K562 (cell line): ENCODE results near the gene TMEM203. TPM values are rescaled to one million over a fixed set of nuclear protein-coding genes. Genes with fewer than 3 reads are reported as not detected.

Source experiments
- CBX5 ChIP-seq: IDR thresholded peaks from 2 replicates; pipeline ENCODE4 v1.6.1; 2014; ENCODE audit warnings: low read depth, borderline replicate concordance
- CC2D1A ChIP-seq: fragments of 450-650 bp; IDR thresholded peaks from 2 replicates; pipeline ENCODE4 v1.6.1; 2017; ENCODE audit warnings: mild to moderate bottlenecking
- CXXC5 ChIP-seq: fragments of 250-450 bp; sonication (Bioruptor Pico); IDR thresholded peaks from 2 replicates; pipeline ENCODE4 v1.8.0; 2022; ENCODE audit warnings: inconsistent platforms, mild to moderate bottlenecking, moderate library complexity
- FOXP1 ChIP-seq: sonication (generic); formaldehyde crosslinking; IDR thresholded peaks from 2 replicates; pipeline ENCODE4 v1.8.0; 2022; ENCODE audit warnings: mild to moderate bottlenecking, missing genetic modification reagents
- KDM1A ChIP-seq, 2 experiments: fragments of 450-650 bp; IDR thresholded peaks; 2 replicates each; pipeline ENCODE4 v1.6.1; 2016; ENCODE audit warnings: mild to moderate bottlenecking in 2 of 2
- MAZ ChIP-seq, 2 experiments: fragments of 450-650 bp in 1 of 2; sonication (generic) in 1 of 2; formaldehyde crosslinking; IDR thresholded peaks in 1 of 2; conservative IDR thresholded peaks in 1 of 2; 2 replicates each; pipeline versions ENCODE4 v1.4.0 to v1.5.0; 2020; ENCODE audit warnings: mild to moderate bottlenecking in 1 of 2, missing genetic modification reagents in 1 of 2
- NRF1 ChIP-seq, 2 experiments: fragments of 450-650 bp; IDR thresholded peaks in 1 of 2; conservative IDR thresholded peaks in 1 of 2; 2 replicates each; pipeline ENCODE4 v1.6.1; 2014; ENCODE audit warnings: mild to moderate bottlenecking in 2 of 2
- POLR2G ChIP-seq: fragments of 200-400 bp; formaldehyde crosslinking; IDR thresholded peaks from 2 replicates; pipeline ENCODE4 v1.6.1; 2017; ENCODE audit warnings: low read depth, mild to moderate bottlenecking, antibody characterized with exemption, low read length, moderate library complexity
- ZBTB33 ChIP-seq: sonication (generic); formaldehyde crosslinking; IDR thresholded peaks from 2 replicates; pipeline ENCODE4 v1.8.1; 2023; ENCODE audit warnings: mild to moderate bottlenecking, missing genetic modification reagents
- ZNF551 ChIP-seq: fragments of 250-450 bp; sonication (Bioruptor Pico); IDR thresholded peaks from 2 replicates; pipeline ENCODE4 v1.5.0; 2021; ENCODE audit warnings: mild to moderate bottlenecking, moderate library complexity
- ZZZ3 ChIP-seq: fragments of 450-650 bp; IDR thresholded peaks from 2 replicates; pipeline ENCODE4 v1.6.1; 2016; ENCODE audit warnings: antibody characterized with exemption, mild to moderate bottlenecking, moderate library complexity
- polyA plus RNA-seq, 8 experiments: library from polyadenylated mRNA; depleted of rRNA in 4 of 8; stranded (reverse) in 5 of 8; unstranded in 3 of 8; fragments of >200 nt; fragmentation: Nextera tagmentation in 2 of 8; fragmentation: Illumina TruSeq in 1 of 8; extraction: Ambion mirVana in 2 of 8; extraction: Trizol in 1 of 8; gene quantifications; 2 replicates each; pipeline versions ENCODE4 v1.2.1 to v1.2.3, GENCODE V29; 2011 to 2014; ENCODE audit warnings: inconsistent platforms in 1 of 8, missing spikeins in 1 of 8
- total RNA-seq, 7 experiments: library from RNA; depleted of rRNA in 6 of 7; stranded (reverse); fragments of >200 nt in 6 of 7; fragmentation: Illumina TruSeq in 2 of 7; extraction: Trizol in 2 of 7; gene quantifications; 2 replicates each; pipeline versions ENCODE4 v1.2.1 to v1.2.3, GENCODE V29; 2011 to 2021; ENCODE audit warnings: low replicate concordance in 1 of 7
- TF ChIP-seq, protein P1 (sequence below): sonication (generic); formaldehyde crosslinking; IDR thresholded peaks from 2 replicates; pipeline ENCODE4 v1.8.0; 2022; ENCODE audit warnings: mild to moderate bottlenecking, missing genetic modification reagents, borderline replicate concordance
- TF ChIP-seq, protein P2 (sequence below): sonication (generic); formaldehyde crosslinking; IDR thresholded peaks from 2 replicates; pipeline ENCODE4 v1.8.0; 2022; ENCODE audit warnings: missing genetic modification reagents, mild to moderate bottlenecking, moderate library complexity, borderline replicate concordance
- TF ChIP-seq, protein P3 (sequence below), 2 experiments: IDR thresholded peaks; 2 replicates each; pipeline ENCODE4 v1.6.1; 2011; ENCODE audit warnings: borderline replicate concordance in 1 of 2, control low read depth in 1 of 2, low read depth in 1 of 2, low read length in 1 of 2, mild to moderate bottlenecking in 1 of 2, mixed read lengths in 1 of 2, moderate library complexity in 1 of 2; ENCODE audit not compliant: insufficient read depth in 1 of 2, insufficient read length in 1 of 2, poor library complexity in 1 of 2, severe bottlenecking in 1 of 2; ENCODE audit errors: extremely low read depth in 1 of 2
- TF ChIP-seq, protein P4 (sequence below): fragments of 450-650 bp; formaldehyde crosslinking; IDR thresholded peaks from 2 replicates; pipeline ENCODE4 v1.4.0; 2022; ENCODE audit warnings: mild to moderate bottlenecking, moderate library complexity
- TF ChIP-seq, protein P5 (sequence below): fragments of 450-650 bp; IDR thresholded peaks from 2 replicates; pipeline ENCODE4 v1.6.1; 2017; ENCODE audit warnings: antibody characterized with exemption

TMEM203 gene
- total and polyA plus RNA-seq, 9 of the 15 experiments (the other 6 are each of a cell fraction or from before 2014, with no cell fraction given), result 8.8 to 59.5 (median 37.6) TPM

DNA sequence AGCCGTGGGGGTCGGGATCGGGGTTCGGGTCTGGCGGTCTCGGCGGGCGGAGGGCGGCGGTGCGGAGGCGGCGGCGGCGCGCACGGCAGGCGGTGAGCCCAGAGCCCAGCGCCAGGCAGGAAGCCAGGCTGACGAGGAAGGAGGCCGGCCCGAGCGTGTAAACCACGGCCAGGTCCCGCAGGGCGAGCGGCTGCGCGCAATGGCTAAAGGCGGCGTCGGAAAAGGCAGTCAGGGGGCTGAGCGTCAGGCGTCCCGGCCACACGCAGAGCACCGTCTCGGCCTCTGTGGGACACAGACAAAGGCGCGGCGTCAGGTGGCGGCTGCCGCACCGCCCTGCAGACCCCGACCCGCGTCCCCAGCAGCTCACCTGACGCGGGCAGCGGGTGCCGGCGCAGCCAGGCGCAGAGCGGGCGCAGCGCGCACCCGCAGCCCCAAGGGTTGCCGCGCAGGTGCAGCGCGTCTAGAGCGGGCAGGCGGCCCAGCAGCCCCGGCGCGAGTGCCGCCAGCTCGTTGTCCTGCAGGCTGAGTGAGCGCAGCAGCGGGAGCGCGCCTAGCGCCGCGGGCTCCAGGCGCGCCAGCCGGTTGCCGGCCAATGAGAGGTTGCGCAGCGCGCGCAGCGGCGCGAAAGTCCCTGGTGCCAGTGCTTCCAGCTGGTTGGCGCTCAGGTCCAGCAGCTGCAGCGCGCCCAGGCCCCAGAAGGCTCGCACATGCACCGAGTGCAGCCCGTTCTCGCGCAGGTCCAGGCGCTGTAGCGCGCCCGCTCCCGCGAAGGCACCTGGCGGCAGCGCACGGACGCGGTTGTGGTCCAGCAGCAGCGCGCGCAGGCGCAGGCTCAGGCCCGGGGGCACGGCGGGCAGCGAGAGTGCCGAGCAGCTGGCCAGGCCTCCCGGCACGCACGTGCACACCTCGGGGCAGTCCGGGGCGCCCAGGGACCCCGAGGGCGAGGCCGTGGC is 36.3 kb downstream of the TMEM203 start (continued):
- TF ChIP-seq, protein P1, sequence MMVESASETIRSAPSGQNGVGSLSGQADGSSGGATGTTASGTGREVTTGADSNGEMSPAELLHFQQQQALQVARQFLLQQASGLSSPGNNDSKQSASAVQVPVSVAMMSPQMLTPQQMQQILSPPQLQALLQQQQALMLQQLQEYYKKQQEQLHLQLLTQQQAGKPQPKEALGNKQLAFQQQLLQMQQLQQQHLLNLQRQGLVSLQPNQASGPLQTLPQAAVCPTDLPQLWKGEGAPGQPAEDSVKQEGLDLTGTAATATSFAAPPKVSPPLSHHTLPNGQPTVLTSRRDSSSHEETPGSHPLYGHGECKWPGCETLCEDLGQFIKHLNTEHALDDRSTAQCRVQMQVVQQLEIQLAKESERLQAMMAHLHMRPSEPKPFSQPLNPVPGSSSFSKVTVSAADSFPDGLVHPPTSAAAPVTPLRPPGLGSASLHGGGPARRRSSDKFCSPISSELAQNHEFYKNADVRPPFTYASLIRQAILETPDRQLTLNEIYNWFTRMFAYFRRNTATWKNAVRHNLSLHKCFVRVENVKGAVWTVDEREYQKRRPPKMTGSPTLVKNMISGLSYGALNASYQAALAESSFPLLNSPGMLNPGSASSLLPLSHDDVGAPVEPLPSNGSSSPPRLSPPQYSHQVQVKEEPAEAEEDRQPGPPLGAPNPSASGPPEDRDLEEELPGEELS (CRISPR knock-in tag), result no peak
- TF ChIP-seq, protein P2, sequence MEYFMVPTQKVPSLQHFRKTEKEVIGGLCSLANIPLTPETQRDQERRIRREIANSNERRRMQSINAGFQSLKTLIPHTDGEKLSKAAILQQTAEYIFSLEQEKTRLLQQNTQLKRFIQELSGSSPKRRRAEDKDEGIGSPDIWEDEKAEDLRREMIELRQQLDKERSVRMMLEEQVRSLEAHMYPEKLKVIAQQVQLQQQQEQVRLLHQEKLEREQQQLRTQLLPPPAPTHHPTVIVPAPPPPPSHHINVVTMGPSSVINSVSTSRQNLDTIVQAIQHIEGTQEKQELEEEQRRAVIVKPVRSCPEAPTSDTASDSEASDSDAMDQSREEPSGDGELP (CRISPR knock-in tag), result no peak
- TF ChIP-seq, protein P3, sequence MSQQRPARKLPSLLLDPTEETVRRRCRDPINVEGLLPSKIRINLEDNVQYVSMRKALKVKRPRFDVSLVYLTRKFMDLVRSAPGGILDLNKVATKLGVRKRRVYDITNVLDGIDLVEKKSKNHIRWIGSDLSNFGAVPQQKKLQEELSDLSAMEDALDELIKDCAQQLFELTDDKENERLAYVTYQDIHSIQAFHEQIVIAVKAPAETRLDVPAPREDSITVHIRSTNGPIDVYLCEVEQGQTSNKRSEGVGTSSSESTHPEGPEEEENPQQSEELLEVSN (IDR thresholded peaks at IDR 0.05; ENCODE audit: borderline replicate concordance in 1 of 2, extremely low read depth in 1 of 2, insufficient read depth in 1 of 2, insufficient read length in 1 of 2, low read depth in 1 of 2, low read length in 1 of 2, poor library complexity in 1 of 2, severe bottlenecking in 1 of 2), result peak in 1 of 2 experiments; percentile 29
- TF ChIP-seq NRF1 (conservative IDR thresholded peaks at IDR 0.05 in 1 of 2, IDR thresholded peaks at IDR 0.05 in 1 of 2) (peak; percentile 54 to 57; a peak in 2 of 4 replicates), FOXP1 (CRISPR knock-in tag) (no peak), POLR2G (no peak), CBX5 (no peak), CXXC5 (CRISPR knock-in tag) (no peak), MAZ (CRISPR knock-in tag; conservative IDR thresholded peaks at IDR 0.05 in 1 of 2, IDR thresholded peaks at IDR 0.05 in 1 of 2) (no peak), KDM1A (IDR thresholded peaks at IDR 0.05) (no peak), ZNF551 (CRISPR knock-in tag) (no peak), CC2D1A (no peak), ZBTB33 (peak; percentile 95), ZZZ3 (no peak)
- TF ChIP-seq, protein P4, sequence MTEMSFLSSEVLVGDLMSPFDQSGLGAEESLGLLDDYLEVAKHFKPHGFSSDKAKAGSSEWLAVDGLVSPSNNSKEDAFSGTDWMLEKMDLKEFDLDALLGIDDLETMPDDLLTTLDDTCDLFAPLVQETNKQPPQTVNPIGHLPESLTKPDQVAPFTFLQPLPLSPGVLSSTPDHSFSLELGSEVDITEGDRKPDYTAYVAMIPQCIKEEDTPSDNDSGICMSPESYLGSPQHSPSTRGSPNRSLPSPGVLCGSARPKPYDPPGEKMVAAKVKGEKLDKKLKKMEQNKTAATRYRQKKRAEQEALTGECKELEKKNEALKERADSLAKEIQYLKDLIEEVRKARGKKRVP (CRISPR knock-in tag), result no peak
- TF ChIP-seq, protein P5, sequence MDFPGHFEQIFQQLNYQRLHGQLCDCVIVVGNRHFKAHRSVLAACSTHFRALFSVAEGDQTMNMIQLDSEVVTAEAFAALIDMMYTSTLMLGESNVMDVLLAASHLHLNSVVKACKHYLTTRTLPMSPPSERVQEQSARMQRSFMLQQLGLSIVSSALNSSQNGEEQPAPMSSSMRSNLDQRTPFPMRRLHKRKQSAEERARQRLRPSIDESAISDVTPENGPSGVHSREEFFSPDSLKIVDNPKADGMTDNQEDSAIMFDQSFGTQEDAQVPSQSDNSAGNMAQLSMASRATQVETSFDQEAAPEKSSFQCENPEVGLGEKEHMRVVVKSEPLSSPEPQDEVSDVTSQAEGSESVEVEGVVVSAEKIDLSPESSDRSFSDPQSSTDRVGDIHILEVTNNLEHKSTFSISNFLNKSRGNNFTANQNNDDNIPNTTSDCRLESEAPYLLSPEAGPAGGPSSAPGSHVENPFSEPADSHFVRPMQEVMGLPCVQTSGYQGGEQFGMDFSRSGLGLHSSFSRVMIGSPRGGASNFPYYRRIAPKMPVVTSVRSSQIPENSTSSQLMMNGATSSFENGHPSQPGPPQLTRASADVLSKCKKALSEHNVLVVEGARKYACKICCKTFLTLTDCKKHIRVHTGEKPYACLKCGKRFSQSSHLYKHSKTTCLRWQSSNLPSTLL, result no peak
